IMR-90 (cell line): ENCODE measurements around the gene CDKAL1. TPM values are rescaled to one million over a fixed set of nuclear protein-coding genes. Genes with fewer than 3 reads are reported as not detected.

Experiments
- ATAC-seq: fragments of 200-7000 bp; cut with Tn5 transposase; 2 replicates; pipeline ENCODE4 v1.9.1; 2020; ENCODE audit warnings: low read depth, mild to moderate bottlenecking, moderate library complexity
- BruUV-seq: library from RNA; stranded (reverse); fragments of 400-500 nt; replicated peaks from 2 replicates; lab custom pipeline; 2021; lab: Mats Ljungman, UMichigan
- CTCF ChIA-PET: fragments of 300-600 bp; formaldehyde crosslinking; extraction: SDS; loops from one replicate; lab custom pipeline; 2021; ENCODE audit warnings: antibody characterized with exemption; lab: Yijun Ruan, JAX
- POLR2A ChIA-PET: fragments of 300-600 bp; sonication (Branson Sonifier 250); formaldehyde crosslinking; loops from one replicate; lab custom pipeline; 2022; ENCODE audit warnings: antibody characterized with exemption; ENCODE audit not compliant: unreplicated experiment; lab: Charles Lee
- DNase-seq: peaks from one replicate; pipeline ENCODE4 v3.0.0; 2013
- H2AFZ ChIP-seq: replicated peaks from 2 replicates; pipeline ENCODE3; 2013; ENCODE audit warnings: low read length, mild to moderate bottlenecking; ENCODE audit not compliant: poor library complexity
- H2AK5ac ChIP-seq: 2 replicates; pipeline ENCODE4 v1.6.1; 2013; ENCODE audit warnings: low read depth, low read length, inconsistent platforms
- H2AK9ac ChIP-seq: replicated peaks from 2 replicates; pipeline ENCODE3; 2013; ENCODE audit warnings: mild to moderate bottlenecking, low read depth, low read length, moderate library complexity; ENCODE audit not compliant: poor library complexity
- H2BK120ac ChIP-seq: 2 replicates; pipeline ENCODE4 v1.6.1; 2013; ENCODE audit warnings: low read depth, low read length, inconsistent platforms
- H2BK15ac ChIP-seq: 3 replicates; pipeline ENCODE4 v1.6.1; 2013; ENCODE audit warnings: low read depth, low read length, inconsistent platforms
- H2BK20ac ChIP-seq: 2 replicates; pipeline ENCODE4 v1.6.1; 2013; ENCODE audit warnings: low read depth, mild to moderate bottlenecking, inconsistent platforms, low read length, moderate library complexity
- H2BK5ac ChIP-seq: 2 replicates; pipeline ENCODE4 v1.6.1; 2013; ENCODE audit warnings: mild to moderate bottlenecking, low read depth, low read length, inconsistent platforms; ENCODE audit not compliant: poor library complexity, severe bottlenecking
- H3K14ac ChIP-seq: replicated peaks from 2 replicates; pipeline ENCODE4 v1.6.1; 2013; ENCODE audit warnings: low read depth, low read length, inconsistent platforms
- H3K18ac ChIP-seq: 2 replicates; pipeline ENCODE4 v1.6.1; 2013; ENCODE audit warnings: low read depth, low read length, control low read depth
- H3K23ac ChIP-seq: 2 replicates; pipeline ENCODE4 v1.6.1; 2013; ENCODE audit warnings: low read depth, low read length, inconsistent platforms
- H3K27ac ChIP-seq: 2 replicates; pipeline ENCODE4 v1.5.1; 2013; ENCODE audit warnings: mild to moderate bottlenecking, control low read depth, low read length; ENCODE audit not compliant: insufficient read depth
- H3K27me3 ChIP-seq: 2 replicates; pipeline ENCODE4 v1.6.1; 2013; ENCODE audit warnings: low read length; ENCODE audit not compliant: control insufficient read depth, insufficient read depth
- H3K36me3 ChIP-seq: 2 replicates; pipeline ENCODE4 v1.6.1; 2013; ENCODE audit warnings: low read length, mixed read lengths; ENCODE audit not compliant: control insufficient read depth, insufficient read depth
- H3K4ac ChIP-seq: 2 replicates; pipeline ENCODE4 v1.6.1; 2013; ENCODE audit warnings: low read depth, low read length, inconsistent platforms
- H3K4me1 ChIP-seq: 2 replicates; pipeline ENCODE4 v1.6.1; 2013; ENCODE audit warnings: low read length, mixed read lengths; ENCODE audit not compliant: control insufficient read depth, insufficient read depth
- H3K4me2 ChIP-seq: 2 replicates; pipeline ENCODE4 v1.6.1; 2013; ENCODE audit warnings: low read depth, mild to moderate bottlenecking, control low read depth, low read length, moderate library complexity
- H3K4me3 ChIP-seq: 2 replicates; pipeline ENCODE4 v1.5.1; 2013; ENCODE audit warnings: low read depth, mild to moderate bottlenecking, control low read depth, low read length, moderate library complexity; ENCODE audit not compliant: insufficient read depth
- H3K56ac ChIP-seq: 2 replicates; pipeline ENCODE4 v1.6.1; 2013; ENCODE audit warnings: low read length, inconsistent platforms; ENCODE audit not compliant: insufficient read depth; ENCODE audit errors: extremely low read depth
- H3K79me1 ChIP-seq, 2 experiments: 2 replicates each; pipeline ENCODE4 v1.6.1; 2013; ENCODE audit warnings: low read length in 2 of 2, inconsistent platforms in 1 of 2, low read depth in 1 of 2
- H3K9ac ChIP-seq: 2 replicates; pipeline ENCODE4 v1.6.1; 2013; ENCODE audit warnings: low read depth, low read length, control low read depth
- H3K9me1 ChIP-seq: 2 replicates; pipeline ENCODE4 v1.6.1; 2013; ENCODE audit warnings: low read length, inconsistent platforms; ENCODE audit not compliant: insufficient read depth
- H3K9me3 ChIP-seq: 2 replicates; pipeline ENCODE4 v1.6.1; 2013; ENCODE audit warnings: low read length; ENCODE audit not compliant: control insufficient read depth, insufficient read depth
- H4K20me1 ChIP-seq: 2 replicates; pipeline ENCODE4 v1.6.1; 2013; ENCODE audit warnings: low read length, inconsistent platforms; ENCODE audit not compliant: insufficient read depth
- H4K5ac ChIP-seq: 2 replicates; pipeline ENCODE4 v1.6.1; 2013; ENCODE audit warnings: mild to moderate bottlenecking, low read depth, low read length, control low read depth
- H4K8ac ChIP-seq, 2 experiments: 2 replicates each; pipeline ENCODE4 v1.6.1; 2013; ENCODE audit warnings: low read depth in 2 of 2, low read length in 2 of 2, control low read depth in 1 of 2, inconsistent platforms in 1 of 2
- H4K91ac ChIP-seq: 2 replicates; pipeline ENCODE4 v1.6.1; 2013; ENCODE audit warnings: low read depth, low read length, inconsistent platforms; ENCODE audit not compliant: insufficient read depth
- MAFK ChIP-seq: IDR thresholded peaks from 2 replicates; pipeline ENCODE4 v1.6.1; 2012; ENCODE audit warnings: low read depth, low read length, improper control_type of control experiment
- SMC3 ChIP-seq: fragments of 150-350 bp; IDR thresholded peaks from 2 replicates; pipeline ENCODE4 v1.6.1; 2016; ENCODE audit warnings: low read depth, mild to moderate bottlenecking, antibody characterized with exemption, low read length, moderate library complexity
- WGBS, 2 experiments: methylation state at CpG; one replicate each; pipeline versions ENCODE4 v1.1.5 to v1.1.7; 2013; ENCODE audit warnings: missing lambda C conversion rate in 2 of 2; ENCODE audit not compliant: insufficient read length in 1 of 2; ENCODE audit errors: extremely low coverage in 2 of 2; 5-methylcytosine and 5-hydroxymethylcytosine counted together
- dilution Hi-C: fragments of 300-500 bp; cut with HindIII; formaldehyde crosslinking; loops from one replicate; pipeline ENCODE4 v1.14.3; 2018; ENCODE audit warnings: low sequenced_read_pairs; ENCODE audit not compliant: unreplicated experiment
- in situ Hi-C: fragments of 300-500 bp; cut with MboI; formaldehyde crosslinking; loops from 3 replicates; pipeline ENCODE4 v1.14.3; 2019; ENCODE audit warnings: low sequenced_read_pairs, inconsistent platforms, mixed read lengths
- intact Hi-C: fragments of 100-400 bp; cut with micrococcal nuclease; formaldehyde crosslinking; loops from 2 replicates; pipeline ENCODE4 v1.10.0; 2022
- polyA plus RNA-seq, 3 experiments: library from polyadenylated mRNA; depleted of rRNA; stranded (reverse); fragments of >200 nt; gene quantifications; 2 replicates each; pipeline ENCODE4 v1.2.3, GENCODE V29; 2012; ENCODE audit warnings: low replicate concordance in 1 of 3
- total RNA-seq: library from RNA; depleted of rRNA; stranded (reverse); fragments of >200 nt; gene quantifications from 2 replicates; pipeline ENCODE4 v1.2.3, GENCODE V29; 2012

CDKAL1 gene
- total and polyA plus RNA-seq, 2 of the 4 experiments (the other 2 are of a cell fraction): 3.7 to 13.1 TPM

DNA sequence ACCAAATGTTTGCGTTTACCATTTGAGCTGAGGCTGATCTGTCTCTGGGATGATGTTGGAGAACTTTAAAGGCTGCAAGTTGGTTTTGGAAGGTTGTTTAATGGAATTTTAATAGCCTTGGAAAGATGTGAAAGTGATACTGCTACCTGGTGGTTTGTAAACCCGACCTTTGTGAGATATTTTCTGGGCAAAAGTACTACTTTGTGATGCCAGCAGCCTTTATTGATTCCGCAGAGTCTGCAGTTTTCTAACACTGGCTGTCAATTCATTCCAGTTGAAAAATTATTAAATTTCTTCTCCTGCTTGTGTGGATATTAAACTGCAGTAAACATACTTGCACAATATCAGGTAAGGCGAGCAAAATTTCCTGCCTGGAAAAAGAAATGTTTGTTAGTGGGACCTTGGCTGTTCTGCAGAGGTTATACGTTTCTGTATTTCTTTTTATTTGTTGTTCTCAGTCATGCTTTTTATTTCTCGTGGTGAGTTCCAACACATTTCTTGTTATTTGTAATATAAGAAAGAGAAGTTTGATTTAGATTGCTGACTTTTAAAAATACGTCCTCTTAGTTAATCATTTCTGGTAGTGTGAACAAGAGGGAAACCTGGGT lies 322.5 kb downstream of the CDKAL1 start:
- Histone ChIP-seq H3K4ac (no peak overlapping the region), H3K4me1 (no peaks in the 10 kb centered on the region), H3K18ac (no peak overlapping the region), H3K79me1 (no peaks in the 10 kb centered on the region), H3K9me1 (no peaks in the 10 kb centered on the region), H2AK5ac (no peak overlapping the region), H3K36me3 (no peaks in the 10 kb centered on the region), H2BK20ac (no peak overlapping the region), H4K8ac (no peak overlapping the region), H2AFZ (no peak overlapping the region), H3K27ac (no peak overlapping the region), H3K14ac (no peak overlapping the region), H4K91ac (no peak overlapping the region), H3K27me3 (no peaks in the 10 kb centered on the region), H4K5ac (no peak overlapping the region), H3K9ac (no peak overlapping the region), H4K20me1 (no peaks in the 10 kb centered on the region), H3K4me3 (no peak overlapping the region), H3K9me3 (no peaks in the 10 kb centered on the region), H3K23ac (no peak overlapping the region), H2BK120ac (no peak overlapping the region), H2AK9ac (no peak overlapping the region), H2BK5ac (no peak overlapping the region), H2BK15ac (no peak overlapping the region), H3K4me2 (no peak overlapping the region), H3K56ac (no peak overlapping the region)
- intact Hi-C loops: loop anchor here (10.0 kb wide), 1 partner anchor 182 kb away; no protein-coding TSS in a partner anchor
- dilution Hi-C loops: no loop called here
- BruUV-seq: no TSS peak
- DNase-seq (no peak), ATAC-seq (no peak)
- TF ChIP-seq MAFK: 0 out of 2 replicates have a peak, but pooled peaks have one; percentile 24
- no peak for TF ChIP-seq SMC3
- ChIA-PET CTCF (no interaction called here), POLR2A (no interaction called here)
- WGBS, 2 experiments: 100% methylated on average over 1 of the region's 7 CpGs; no CpG with 5 or more reads in 1 of the 2 experiments
- in situ Hi-C loops: no loop called here
